SK-N-SH (cell line): Measurements from ENCODE around the gene MAN2A2. TPM values are rescaled to one million over a fixed set of nuclear protein-coding genes. Genes with fewer than 3 reads are reported as not detected.

Experiments
- CTCF ChIA-PET: fragments of 300-600, 350-600 bp; formaldehyde crosslinking; extraction: SDS; loops from one replicate; lab custom pipeline; 2021; lab: Yijun Ruan, JAX
- POLR2A ChIA-PET: fragments of 350-600 bp; sonication (Branson Sonifier 250); formaldehyde crosslinking; extraction: SDS; loops from one replicate; lab custom pipeline; 2020; ENCODE audit warnings: antibody characterized with exemption, inconsistent platforms; lab: Yijun Ruan, JAX
- DNase-seq: peaks from one replicate; pipeline ENCODE4 v3.0.0; 2012
- H2AFZ ChIP-seq: fragments of 200-600 bp; sonication (generic); 2 replicates; pipeline ENCODE4 v1.8.1; 2016; ENCODE audit warnings: antibody characterized with exemption, mild to moderate bottlenecking, low read depth
- H3F3A ChIP-seq: fragments of 200-600 bp; sonication (generic); replicated peaks from 2 replicates; pipeline ENCODE3; 2016; ENCODE audit warnings: antibody characterized with exemption, mild to moderate bottlenecking; ENCODE audit not compliant: insufficient read depth
- H3K27ac ChIP-seq, 2 experiments: fragments of 200-500 bp in 1 of 2; fragments of 200-600 bp in 1 of 2; sonication (Bioruptor generic) in 1 of 2; sonication (generic), shearing (Covaris generic) in 1 of 2; 2 replicates each; pipeline versions ENCODE4 v1.5.1 to v1.6.1; 2014 to 2016; ENCODE audit warnings: low read depth in 2 of 2, inconsistent platforms in 1 of 2, low read length in 1 of 2, mild to moderate bottlenecking in 1 of 2, mixed read lengths in 1 of 2
- H3K27me3 ChIP-seq: fragments of 200-600 bp; sonication (generic), shearing (Covaris generic); 2 replicates; pipeline ENCODE4 v1.6.1; 2016; ENCODE audit warnings: mixed run types; ENCODE audit not compliant: insufficient read depth
- H3K36me3 ChIP-seq, 2 experiments: fragments of 200-500 bp in 1 of 2; fragments of 200-600 bp in 1 of 2; sonication (Bioruptor generic) in 1 of 2; sonication (generic) in 1 of 2; replicated peaks in 1 of 2; 2 replicates each; pipeline versions ENCODE3 to v1.5.1; 2014 to 2016; ENCODE audit warnings: low read length in 1 of 2, mild to moderate bottlenecking in 1 of 2; ENCODE audit not compliant: insufficient read depth in 2 of 2, control insufficient read depth in 1 of 2
- H3K4me1 ChIP-seq, 2 experiments: fragments of 200-500 bp in 1 of 2; fragments of 200-600 bp in 1 of 2; sonication (Bioruptor generic) in 1 of 2; sonication (generic), shearing (Covaris generic) in 1 of 2; 2 replicates each; pipeline versions ENCODE4 v1.5.1 to v1.6.1; 2014 to 2016; ENCODE audit warnings: low read depth in 1 of 2, low read length in 1 of 2, mixed run types in 1 of 2; ENCODE audit not compliant: insufficient read depth in 2 of 2, control insufficient read depth in 1 of 2
- H3K4me2 ChIP-seq: fragments of 200-600 bp; sonication (generic), shearing (Covaris generic); 2 replicates; pipeline ENCODE4 v1.6.1; 2017; ENCODE audit warnings: mixed run types
- H3K4me3 ChIP-seq, 2 experiments: fragments of 200-500 bp in 1 of 2; fragments of 200-600 bp in 1 of 2; sonication (Bioruptor generic) in 1 of 2; sonication (generic), shearing (Covaris generic) in 1 of 2; 2 replicates each; pipeline versions ENCODE4 v1.5.1 to v1.8.1; 2014 to 2016; ENCODE audit warnings: low read depth in 2 of 2, inconsistent platforms in 1 of 2, low read length in 1 of 2, mild to moderate bottlenecking in 1 of 2, mixed read lengths in 1 of 2, moderate library complexity in 1 of 2
- H3K79me2 ChIP-seq: fragments of 200-600 bp; sonication (generic); 2 replicates; pipeline ENCODE4 v1.8.1; 2017; ENCODE audit warnings: mild to moderate bottlenecking; ENCODE audit not compliant: insufficient read depth
- H3K9ac ChIP-seq: fragments of 200-600 bp; sonication (generic); 2 replicates; pipeline ENCODE4 v1.6.1; 2017; ENCODE audit warnings: mixed run types
- H3K9me2 ChIP-seq: fragments of 200-600 bp; sonication (generic); 2 replicates; pipeline ENCODE4 v1.6.1; 2017; ENCODE audit warnings: mixed run types
- H3K9me3 ChIP-seq: fragments of 200-600 bp; sonication (generic); 2 replicates; pipeline ENCODE4 v1.6.1; 2017; ENCODE audit warnings: mixed run types, mild to moderate bottlenecking, moderate library complexity
- H4K20me1 ChIP-seq: fragments of 200-600 bp; sonication (generic); 2 replicates; pipeline ENCODE4 v1.6.1; 2017; ENCODE audit warnings: mild to moderate bottlenecking, mixed run types; ENCODE audit not compliant: insufficient read depth
- ELF1 ChIP-seq: IDR thresholded peaks from 2 replicates; pipeline ENCODE4 v1.4.0; 2012
- EZH2phosphoT487 ChIP-seq: fragments of 200-600 bp; sonication (generic); IDR thresholded peaks from 2 replicates; pipeline ENCODE4 v1.6.1; 2017; ENCODE audit warnings: low read depth, mixed run types, mild to moderate bottlenecking, antibody characterized with exemption, moderate library complexity, borderline replicate concordance
- FOSL2 ChIP-seq: IDR thresholded peaks from 2 replicates; pipeline ENCODE4 v1.4.0; 2012; ENCODE audit warnings: low read depth, mild to moderate bottlenecking, moderate library complexity, borderline replicate concordance
- FOXM1 ChIP-seq: IDR thresholded peaks from 2 replicates; pipeline ENCODE4 v1.4.0; 2012; ENCODE audit warnings: low read depth, mild to moderate bottlenecking
- GABPA ChIP-seq: IDR thresholded peaks from 2 replicates; pipeline ENCODE4 v1.4.0; 2012; ENCODE audit warnings: low read depth, mild to moderate bottlenecking
- GATA2 ChIP-seq: sonication (generic); formaldehyde crosslinking; IDR thresholded peaks from 2 replicates; pipeline ENCODE4 v1.5.0; 2020; ENCODE audit warnings: mild to moderate bottlenecking, missing genetic modification reagents
- JUND ChIP-seq: IDR thresholded peaks from 2 replicates; pipeline ENCODE4 v1.4.0; 2012
- MEF2A ChIP-seq: IDR thresholded peaks from 2 replicates; pipeline ENCODE4 v1.4.0; 2012; ENCODE audit warnings: low read depth, borderline replicate concordance
- NFIC ChIP-seq: IDR thresholded peaks from 2 replicates; pipeline ENCODE4 v1.4.0; 2012; ENCODE audit warnings: borderline replicate concordance
- POLR2AphosphoS5 ChIP-seq: IDR thresholded peaks from 2 replicates; pipeline ENCODE4 v1.6.1; 2012; ENCODE audit warnings: low read depth, low read length
- RAD21 ChIP-seq: IDR thresholded peaks from 2 replicates; pipeline ENCODE4 v1.6.1; 2012; ENCODE audit warnings: mild to moderate bottlenecking, low read length
- RXRA ChIP-seq: IDR thresholded peaks from 2 replicates; pipeline ENCODE4 v1.4.0; 2012; ENCODE audit warnings: low read depth, mild to moderate bottlenecking, borderline replicate concordance
- SIN3A ChIP-seq: IDR thresholded peaks from 2 replicates; pipeline ENCODE4 v1.6.1; 2012; ENCODE audit warnings: low read depth, mild to moderate bottlenecking, low read length, moderate library complexity, borderline replicate concordance
- SMC3 ChIP-seq: IDR thresholded peaks from 2 replicates; pipeline ENCODE4 v1.6.1; 2012; ENCODE audit warnings: low read depth, low read length, improper control_type of control experiment
- TCF12 ChIP-seq: IDR thresholded peaks from 2 replicates; pipeline ENCODE4 v1.4.0; 2012
- TEAD4 ChIP-seq: IDR thresholded peaks from 2 replicates; pipeline ENCODE4 v1.4.0; 2012; ENCODE audit warnings: mild to moderate bottlenecking, borderline replicate concordance; ENCODE audit not compliant: insufficient read depth
- YY1 ChIP-seq: IDR thresholded peaks from 2 replicates; pipeline ENCODE4 v1.4.0; 2012; ENCODE audit warnings: low read depth, mild to moderate bottlenecking
- WGBS: methylation state at CpG from one replicate; pipeline ENCODE4 v1.1.6; 2017; ENCODE audit warnings: low lambda C conversion rate; 5-methylcytosine and 5-hydroxymethylcytosine counted together
- polyA plus RNA-seq, 3 experiments: library from polyadenylated mRNA; depleted of rRNA; stranded (reverse); fragments of >200 nt; gene quantifications; 2 replicates each; pipeline ENCODE4 v1.2.3, GENCODE V29; 2012
- TF ChIP-seq, protein P1 (sequence below): fragments of 150-350 bp; IDR thresholded peaks from 2 replicates; pipeline ENCODE4 v1.6.1; 2016; ENCODE audit warnings: mild to moderate bottlenecking, low read depth, low read length
- TF ChIP-seq, protein P2 (sequence below): fragments of 150-350 bp; IDR thresholded peaks from 2 replicates; pipeline ENCODE4 v1.6.1; 2017; ENCODE audit warnings: antibody characterized with exemption, low read length, low read depth, borderline replicate concordance
- TF ChIP-seq, protein P3 (sequence below): IDR thresholded peaks from 2 replicates; pipeline ENCODE4; 2012
- TF ChIP-seq, protein P4 (sequence below): IDR thresholded peaks from 2 replicates; pipeline ENCODE4 v1.4.0; 2012; ENCODE audit warnings: low read depth, borderline replicate concordance
- TF ChIP-seq, protein P5 (sequence below): IDR thresholded peaks from 2 replicates; pipeline ENCODE4 v1.6.1; 2012; ENCODE audit warnings: mild to moderate bottlenecking, low read depth, low read length, moderate library complexity

The MAN2A2 gene
- polyA plus RNA-seq, 1 of the 3 experiments (the other 2 are of a cell fraction), result 35.0 TPM

DNA sequence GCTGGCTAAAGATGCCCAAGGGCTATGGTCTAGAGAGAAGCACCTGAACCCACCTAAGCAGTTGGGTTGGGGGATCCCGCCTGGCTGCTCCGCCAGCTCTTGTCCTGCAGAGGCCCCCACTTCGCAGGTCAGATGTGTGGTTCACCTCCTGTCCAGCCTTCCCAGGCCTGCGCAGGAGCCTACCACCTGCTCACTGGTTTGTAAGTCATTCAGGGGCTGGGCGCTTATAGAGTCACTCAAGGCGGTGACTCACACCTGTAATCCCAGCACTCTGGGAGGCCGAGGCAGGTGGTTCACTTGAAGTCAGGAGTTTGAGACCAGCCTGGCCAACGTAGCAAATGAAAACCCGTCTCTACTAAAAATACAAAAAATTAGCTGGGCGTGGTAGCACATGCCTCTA, 38.6 kb upstream of the MAN2A2 start:
- Histone ChIP-seq H3K79me2 (no peaks in the 10 kb centered on the region), H3K36me3 (no peaks in the 10 kb centered on the region), H3K4me2 (no peak overlapping the region), H4K20me1 (no peaks in the 10 kb centered on the region), H3K9me2 (no peaks in the 10 kb centered on the region), H3F3A (peaks cover 13% of the 10 kb centered on the region), H2AFZ (no peak overlapping the region), H3K27me3 (no peaks in the 10 kb centered on the region), H3K4me1 (peaks cover under 1 to 9% of the 10 kb centered on the region in 2 experiments; a peak in 2 of 4 replicates), H3K9me3 (no peaks in the 10 kb centered on the region), H3K9ac (no peak overlapping the region), H3K4me3 (no peak overlapping the region), H3K27ac (no peak overlapping the region)
- ChIA-PET CTCF (interaction anchor here (1.5 kb wide), 1 partner anchor 22 kb away, joined by 3 read pairs; no protein-coding TSS in a partner anchor), POLR2A (no interaction called here)
- no peak for DNase-seq
- TF ChIP-seq FOXM1 (no peak), TEAD4 (no peak), RAD21 (no peak), YY1 (no peak), SIN3A (no peak), GABPA (no peak)
- TF ChIP-seq, protein P1, sequence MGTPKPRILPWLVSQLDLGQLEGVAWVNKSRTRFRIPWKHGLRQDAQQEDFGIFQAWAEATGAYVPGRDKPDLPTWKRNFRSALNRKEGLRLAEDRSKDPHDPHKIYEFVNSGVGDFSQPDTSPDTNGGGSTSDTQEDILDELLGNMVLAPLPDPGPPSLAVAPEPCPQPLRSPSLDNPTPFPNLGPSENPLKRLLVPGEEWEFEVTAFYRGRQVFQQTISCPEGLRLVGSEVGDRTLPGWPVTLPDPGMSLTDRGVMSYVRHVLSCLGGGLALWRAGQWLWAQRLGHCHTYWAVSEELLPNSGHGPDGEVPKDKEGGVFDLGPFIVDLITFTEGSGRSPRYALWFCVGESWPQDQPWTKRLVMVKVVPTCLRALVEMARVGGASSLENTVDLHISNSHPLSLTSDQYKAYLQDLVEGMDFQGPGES, result no peak
- TF ChIP-seq, protein P2, sequence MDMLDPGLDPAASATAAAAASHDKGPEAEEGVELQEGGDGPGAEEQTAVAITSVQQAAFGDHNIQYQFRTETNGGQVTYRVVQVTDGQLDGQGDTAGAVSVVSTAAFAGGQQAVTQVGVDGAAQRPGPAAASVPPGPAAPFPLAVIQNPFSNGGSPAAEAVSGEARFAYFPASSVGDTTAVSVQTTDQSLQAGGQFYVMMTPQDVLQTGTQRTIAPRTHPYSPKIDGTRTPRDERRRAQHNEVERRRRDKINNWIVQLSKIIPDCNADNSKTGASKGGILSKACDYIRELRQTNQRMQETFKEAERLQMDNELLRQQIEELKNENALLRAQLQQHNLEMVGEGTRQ, result no peak
- TF ChIP-seq, protein P3, sequence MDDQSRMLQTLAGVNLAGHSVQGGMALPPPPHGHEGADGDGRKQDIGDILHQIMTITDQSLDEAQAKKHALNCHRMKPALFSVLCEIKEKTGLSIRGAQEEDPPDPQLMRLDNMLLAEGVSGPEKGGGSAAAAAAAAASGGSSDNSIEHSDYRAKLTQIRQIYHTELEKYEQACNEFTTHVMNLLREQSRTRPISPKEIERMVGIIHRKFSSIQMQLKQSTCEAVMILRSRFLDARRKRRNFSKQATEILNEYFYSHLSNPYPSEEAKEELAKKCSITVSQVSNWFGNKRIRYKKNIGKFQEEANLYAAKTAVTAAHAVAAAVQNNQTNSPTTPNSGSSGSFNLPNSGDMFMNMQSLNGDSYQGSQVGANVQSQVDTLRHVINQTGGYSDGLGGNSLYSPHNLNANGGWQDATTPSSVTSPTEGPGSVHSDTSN, result no peak
- WGBS, result 90% methylated on average over 8 of the region's 10 CpGs

DNA sequence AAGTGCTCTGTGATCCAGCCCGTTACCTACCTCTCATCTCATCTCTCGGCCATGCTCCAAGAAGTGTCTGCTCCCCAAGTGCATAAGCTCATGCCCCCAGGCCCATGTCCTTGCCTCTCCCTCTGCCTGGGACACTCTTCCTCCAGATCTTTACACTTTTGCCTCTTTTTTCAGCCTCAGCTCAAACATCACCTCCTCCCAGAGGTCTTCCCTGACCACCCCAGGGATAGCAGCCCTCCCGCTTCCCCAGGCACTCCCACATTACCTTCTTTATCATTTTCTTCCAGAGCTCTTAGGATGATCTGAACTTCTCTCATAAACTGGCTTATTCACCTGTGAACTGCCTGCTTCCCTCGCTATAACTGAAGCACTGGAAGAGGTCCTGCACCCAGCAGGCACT, 37.4 kb upstream of the MAN2A2 start:
- Histone ChIP-seq H3K27ac (no peak overlapping the region), H3K4me1 (peaks cover 10 to 20% of the 10 kb centered on the region in 2 experiments; a peak in 2 of 4 replicates), H4K20me1 (no peaks in the 10 kb centered on the region), H3K9ac (no peak overlapping the region), H3K4me3 (no peak overlapping the region), H3K9me3 (no peaks in the 10 kb centered on the region)
- POLR2A ChIA-PET, result no interaction called here
- DNase-seq, result no peak
- TF ChIP-seq FOSL2 (no peak), RXRA (no peak), EZH2phosphoT487 (no peak), ELF1 (no peak), NFIC (no peak), SMC3 (no peak), TCF12 (no peak), MEF2A (no peak), GATA2 (no peak), POLR2AphosphoS5 (no peak), GABPA (no peak), JUND (no peak)
- TF ChIP-seq, protein P4, sequence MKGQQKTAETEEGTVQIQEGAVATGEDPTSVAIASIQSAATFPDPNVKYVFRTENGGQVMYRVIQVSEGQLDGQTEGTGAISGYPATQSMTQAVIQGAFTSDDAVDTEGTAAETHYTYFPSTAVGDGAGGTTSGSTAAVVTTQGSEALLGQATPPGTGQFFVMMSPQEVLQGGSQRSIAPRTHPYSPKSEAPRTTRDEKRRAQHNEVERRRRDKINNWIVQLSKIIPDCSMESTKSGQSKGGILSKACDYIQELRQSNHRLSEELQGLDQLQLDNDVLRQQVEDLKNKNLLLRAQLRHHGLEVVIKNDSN, result no peak
- TF ChIP-seq, protein P5, sequence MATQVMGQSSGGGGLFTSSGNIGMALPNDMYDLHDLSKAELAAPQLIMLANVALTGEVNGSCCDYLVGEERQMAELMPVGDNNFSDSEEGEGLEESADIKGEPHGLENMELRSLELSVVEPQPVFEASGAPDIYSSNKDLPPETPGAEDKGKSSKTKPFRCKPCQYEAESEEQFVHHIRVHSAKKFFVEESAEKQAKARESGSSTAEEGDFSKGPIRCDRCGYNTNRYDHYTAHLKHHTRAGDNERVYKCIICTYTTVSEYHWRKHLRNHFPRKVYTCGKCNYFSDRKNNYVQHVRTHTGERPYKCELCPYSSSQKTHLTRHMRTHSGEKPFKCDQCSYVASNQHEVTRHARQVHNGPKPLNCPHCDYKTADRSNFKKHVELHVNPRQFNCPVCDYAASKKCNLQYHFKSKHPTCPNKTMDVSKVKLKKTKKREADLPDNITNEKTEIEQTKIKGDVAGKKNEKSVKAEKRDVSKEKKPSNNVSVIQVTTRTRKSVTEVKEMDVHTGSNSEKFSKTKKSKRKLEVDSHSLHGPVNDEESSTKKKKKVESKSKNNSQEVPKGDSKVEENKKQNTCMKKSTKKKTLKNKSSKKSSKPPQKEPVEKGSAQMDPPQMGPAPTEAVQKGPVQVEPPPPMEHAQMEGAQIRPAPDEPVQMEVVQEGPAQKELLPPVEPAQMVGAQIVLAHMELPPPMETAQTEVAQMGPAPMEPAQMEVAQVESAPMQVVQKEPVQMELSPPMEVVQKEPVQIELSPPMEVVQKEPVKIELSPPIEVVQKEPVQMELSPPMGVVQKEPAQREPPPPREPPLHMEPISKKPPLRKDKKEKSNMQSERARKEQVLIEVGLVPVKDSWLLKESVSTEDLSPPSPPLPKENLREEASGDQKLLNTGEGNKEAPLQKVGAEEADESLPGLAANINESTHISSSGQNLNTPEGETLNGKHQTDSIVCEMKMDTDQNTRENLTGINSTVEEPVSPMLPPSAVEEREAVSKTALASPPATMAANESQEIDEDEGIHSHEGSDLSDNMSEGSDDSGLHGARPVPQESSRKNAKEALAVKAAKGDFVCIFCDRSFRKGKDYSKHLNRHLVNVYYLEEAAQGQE, result no peak
- TF ChIP-seq, all 33 proteins: peak for 0
- H3K79me2 ChIP-seq, result peaks cover 10% of the 10 kb centered on the region
- no peaks in the 10 kb centered on the region for H3K27me3 ChIP-seq
- no peaks in the 10 kb centered on the region for H3K36me3 ChIP-seq
- H3F3A ChIP-seq, result peaks cover 22% of the 10 kb centered on the region
- H2AFZ ChIP-seq, result no peak overlapping the region
- 92% methylated on average over 4 of the region's 4 CpGs for WGBS
- no peak overlapping the region for H3K4me2 ChIP-seq
- H3K9me2 ChIP-seq, result no peaks in the 10 kb centered on the region
- CTCF ChIA-PET, result interaction anchor here (0.9 kb wide), 1 partner anchor 20 kb away, joined by 3 read pairs; no protein-coding TSS in a partner anchor
